ENCODE results near the gene KIF5C.
A peak's percentile ranks its signal among the peaks of the same experiment; 100 is the strongest.
"Not testable (repeated sequence)": the region's sequence is repeated elsewhere in the genome, so short reads cannot be mapped to it uniquely, and the experiment has no call there.

KIF5C gene

DNA sequence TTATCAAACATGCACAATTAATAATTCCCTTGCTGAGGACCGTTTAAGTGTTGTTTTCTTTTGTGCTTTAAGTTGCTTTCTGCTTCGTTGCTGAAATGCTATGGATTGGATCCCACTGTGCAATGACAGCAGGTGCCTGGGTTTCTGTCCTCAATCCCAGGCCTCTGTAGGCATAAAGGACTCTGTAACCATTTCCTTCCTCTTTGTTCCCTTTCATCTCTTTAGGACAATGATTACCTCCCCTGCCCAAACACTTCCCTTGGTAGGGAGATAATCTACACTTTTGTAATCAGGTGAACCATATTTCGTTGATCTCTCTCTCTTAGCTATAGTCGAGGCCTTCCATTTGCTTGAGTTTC is 104.9 kb downstream of the KIF5C start:
- Histone ChIP-seq H3K4me3 (ENCODE audit: low read length, poor library complexity, severe bottlenecking) (no peak overlapping the region), H3K4me2 (ENCODE audit: low read depth, low read length, poor library complexity, severe bottlenecking) (no peak overlapping the region), H3K36me3 (ENCODE audit: insufficient read depth, low read length) (no peaks in the 10 kb centered on the region), H3K27me3 (ENCODE audit: insufficient read depth, low read length, poor library complexity, severe bottlenecking) (no peaks in the 10 kb centered on the region), H2AFZ (ENCODE audit: low read length) (no peak overlapping the region), H3K79me2 (ENCODE audit: insufficient read depth, low read length) (no peaks in the 10 kb centered on the region), H3K4me1 (ENCODE audit: insufficient read depth, low read length, poor library complexity, severe bottlenecking) (no peaks in the 10 kb centered on the region), H3F3A (ENCODE audit: low read depth) (no peaks in the 10 kb centered on the region), H3K9me3 (ENCODE audit: insufficient read depth, low read depth, low read length) (no peaks in the 10 kb centered on the region), H3K9me2 (replicated peaks; ENCODE audit: low read depth, low read length) (no peaks in the 10 kb centered on the region), H3K9ac (ENCODE audit: low read depth, low read length, poor library complexity, severe bottlenecking) (no peak overlapping the region), H4K20me1 (ENCODE audit: insufficient read depth, low read length, poor library complexity, severe bottlenecking) (no peaks in the 10 kb centered on the region)
- TF ChIP-seq, protein P1, sequence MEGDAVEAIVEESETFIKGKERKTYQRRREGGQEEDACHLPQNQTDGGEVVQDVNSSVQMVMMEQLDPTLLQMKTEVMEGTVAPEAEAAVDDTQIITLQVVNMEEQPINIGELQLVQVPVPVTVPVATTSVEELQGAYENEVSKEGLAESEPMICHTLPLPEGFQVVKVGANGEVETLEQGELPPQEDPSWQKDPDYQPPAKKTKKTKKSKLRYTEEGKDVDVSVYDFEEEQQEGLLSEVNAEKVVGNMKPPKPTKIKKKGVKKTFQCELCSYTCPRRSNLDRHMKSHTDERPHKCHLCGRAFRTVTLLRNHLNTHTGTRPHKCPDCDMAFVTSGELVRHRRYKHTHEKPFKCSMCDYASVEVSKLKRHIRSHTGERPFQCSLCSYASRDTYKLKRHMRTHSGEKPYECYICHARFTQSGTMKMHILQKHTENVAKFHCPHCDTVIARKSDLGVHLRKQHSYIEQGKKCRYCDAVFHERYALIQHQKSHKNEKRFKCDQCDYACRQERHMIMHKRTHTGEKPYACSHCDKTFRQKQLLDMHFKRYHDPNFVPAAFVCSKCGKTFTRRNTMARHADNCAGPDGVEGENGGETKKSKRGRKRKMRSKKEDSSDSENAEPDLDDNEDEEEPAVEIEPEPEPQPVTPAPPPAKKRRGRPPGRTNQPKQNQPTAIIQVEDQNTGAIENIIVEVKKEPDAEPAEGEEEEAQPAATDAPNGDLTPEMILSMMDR (conservative IDR thresholded peaks at IDR 0.05; ENCODE audit: low read length): no peak
- no peak for TF ChIP-seq EZH2phosphoT487 (IDR thresholded peaks at IDR 0.05; ENCODE audit: borderline replicate concordance)

DNA sequence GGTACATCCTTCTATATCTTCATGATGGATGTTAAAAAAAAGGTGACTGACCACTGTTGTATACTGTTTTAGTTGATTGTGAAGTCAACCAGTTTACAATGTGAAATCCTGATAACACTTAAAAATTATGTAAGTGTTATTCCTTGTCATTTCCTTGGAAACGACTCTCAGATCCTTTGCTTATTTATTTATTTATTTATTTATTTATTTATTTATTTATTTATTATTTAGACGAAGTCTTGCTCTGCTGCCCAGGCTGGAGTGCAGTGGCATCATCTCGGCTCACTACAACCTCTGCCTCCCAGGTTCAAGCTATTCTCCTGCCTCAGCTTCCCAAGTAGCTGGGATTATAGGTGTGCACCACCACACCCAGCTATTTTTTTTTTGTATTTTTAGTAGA is 105.5 kb downstream of the KIF5C start:
- H3K36me3 ChIP-seq (ENCODE audit: insufficient read depth, low read length); H3K9me2 ChIP-seq (replicated peaks; ENCODE audit: low read depth, low read length); H2AFZ ChIP-seq (ENCODE audit: low read length); H3K9ac ChIP-seq (ENCODE audit: low read depth, low read length, poor library complexity, severe bottlenecking); H3K27me3 ChIP-seq (ENCODE audit: insufficient read depth, low read length, poor library complexity, severe bottlenecking); H3F3A ChIP-seq (ENCODE audit: low read depth); H3K4me3 ChIP-seq (ENCODE audit: low read length, poor library complexity, severe bottlenecking); H3K79me2 ChIP-seq (ENCODE audit: insufficient read depth, low read length); H4K20me1 ChIP-seq (ENCODE audit: insufficient read depth, low read length, poor library complexity, severe bottlenecking); H3K4me2 ChIP-seq (ENCODE audit: low read depth, low read length, poor library complexity, severe bottlenecking); H3K4me1 ChIP-seq (ENCODE audit: insufficient read depth, low read length, poor library complexity, severe bottlenecking); H3K9me3 ChIP-seq (ENCODE audit: insufficient read depth, low read depth, low read length): not testable (repeated sequence)

DNA sequence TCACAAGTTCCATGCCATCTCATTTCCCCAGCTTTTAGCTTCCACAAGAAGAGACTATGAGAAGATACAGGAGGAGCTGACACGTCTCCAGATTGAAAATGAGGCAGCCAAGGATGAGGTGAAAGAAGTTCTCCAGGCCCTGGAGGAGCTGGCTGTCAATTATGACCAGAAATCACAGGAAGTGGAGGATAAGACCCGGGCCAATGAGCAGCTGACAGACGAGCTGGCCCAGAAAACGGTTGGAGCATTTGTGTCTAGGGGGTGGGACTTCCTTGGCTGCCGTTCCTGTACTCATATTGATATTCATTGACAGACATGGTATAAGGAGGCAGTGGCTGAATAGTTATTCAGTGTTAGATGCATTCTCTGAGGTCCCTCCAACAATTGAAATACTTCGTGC is 106.3 kb downstream of the KIF5C start:
- Histone ChIP-seq H3K9me3 (ENCODE audit: insufficient read depth, low read depth, low read length) (no peaks in the 10 kb centered on the region), H3K79me2 (ENCODE audit: insufficient read depth, low read length) (no peaks in the 10 kb centered on the region), H3K27me3 (ENCODE audit: insufficient read depth, low read length, poor library complexity, severe bottlenecking) (no peaks in the 10 kb centered on the region), H3K9me2 (replicated peaks; ENCODE audit: low read depth, low read length) (no peaks in the 10 kb centered on the region), H2AFZ (ENCODE audit: low read length) (0 out of 2 replicates have a peak overlapping the region, but pooled peaks have one; percentile 38), H4K20me1 (ENCODE audit: insufficient read depth, low read length, poor library complexity, severe bottlenecking) (no peaks in the 10 kb centered on the region), H3K36me3 (ENCODE audit: insufficient read depth, low read length) (no peaks in the 10 kb centered on the region), H3K4me2 (ENCODE audit: low read depth, low read length, poor library complexity, severe bottlenecking) (no peak overlapping the region), H3F3A (ENCODE audit: low read depth) (no peaks in the 10 kb centered on the region), H3K9ac (ENCODE audit: low read depth, low read length, poor library complexity, severe bottlenecking) (no peak overlapping the region), H3K4me1 (ENCODE audit: insufficient read depth, low read length, poor library complexity, severe bottlenecking) (no peaks in the 10 kb centered on the region), H3K4me3 (ENCODE audit: low read length, poor library complexity, severe bottlenecking) (no peak overlapping the region)
- TF ChIP-seq, protein P1 (conservative IDR thresholded peaks at IDR 0.05; ENCODE audit: low read length): no peak
- TF ChIP-seq EZH2phosphoT487 (IDR thresholded peaks at IDR 0.05; ENCODE audit: borderline replicate concordance): no peak

DNA sequence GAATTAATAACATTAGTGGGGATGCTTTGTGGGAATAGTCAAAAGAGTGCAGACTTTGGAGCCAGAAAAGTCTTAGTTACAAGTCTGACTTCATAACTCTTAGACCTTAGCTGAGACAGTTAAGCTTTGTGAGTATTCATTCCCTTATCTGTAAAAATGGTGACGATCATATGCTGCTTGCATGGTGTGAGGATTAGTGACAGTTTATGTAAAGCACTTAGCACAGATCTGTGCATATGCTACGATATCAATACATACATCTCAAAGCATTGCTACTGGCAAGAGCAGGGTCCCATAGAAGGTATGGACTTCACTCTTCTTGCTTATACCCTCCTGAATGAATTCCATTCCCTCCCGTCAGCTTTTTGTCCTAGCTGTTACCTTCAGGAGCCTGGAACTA is 106.8 kb downstream of the KIF5C start:
- no peaks in the 10 kb centered on the region for H3K4me1 ChIP-seq (ENCODE audit: insufficient read depth, low read length, poor library complexity, severe bottlenecking)
- no peaks in the 10 kb centered on the region for H3K9me2 ChIP-seq (replicated peaks; ENCODE audit: low read depth, low read length)
- H3K79me2 ChIP-seq (ENCODE audit: insufficient read depth, low read length): no peaks in the 10 kb centered on the region
- H3K4me2 ChIP-seq (ENCODE audit: low read depth, low read length, poor library complexity, severe bottlenecking): no peak overlapping the region
- H3K36me3 ChIP-seq (ENCODE audit: insufficient read depth, low read length): no peaks in the 10 kb centered on the region
- H2AFZ ChIP-seq (ENCODE audit: low read length): peak overlapping the region; percentile 38; the same call in 1 of the 2 replicates
- no peaks in the 10 kb centered on the region for H4K20me1 ChIP-seq (ENCODE audit: insufficient read depth, low read length, poor library complexity, severe bottlenecking)
- no peak overlapping the region for H3K4me3 ChIP-seq (ENCODE audit: low read length, poor library complexity, severe bottlenecking)
- H3F3A ChIP-seq (ENCODE audit: low read depth): no peaks in the 10 kb centered on the region
- H3K27me3 ChIP-seq (ENCODE audit: insufficient read depth, low read length, poor library complexity, severe bottlenecking): no peaks in the 10 kb centered on the region
- TF ChIP-seq, protein P1 (conservative IDR thresholded peaks at IDR 0.05; ENCODE audit: low read length): no peak
- TF ChIP-seq EZH2phosphoT487 (IDR thresholded peaks at IDR 0.05; ENCODE audit: borderline replicate concordance): no peak
- no peak overlapping the region for H3K9ac ChIP-seq (ENCODE audit: low read depth, low read length, poor library complexity, severe bottlenecking)
- H3K9me3 ChIP-seq (ENCODE audit: insufficient read depth, low read depth, low read length): no peaks in the 10 kb centered on the region
